K562 (cell line): ENCODE data around the gene FARP1. TPM values are rescaled to one million over a fixed set of nuclear protein-coding genes. Genes with fewer than 3 reads are reported as not detected.

Experiments
- ATAC-seq: fragments of 200-7000 bp; cut with Tn5 transposase; 3 replicates; pipeline ENCODE4 v1.9.1; 2020; ENCODE audit warnings: moderate library complexity
- BruUV-seq: library from RNA; stranded (reverse); fragments of 400-500 nt; replicated peaks from 2 replicates; lab custom pipeline; 2021; lab: Mats Ljungman, UMichigan
- CTCF ChIA-PET: fragments of 300-600 bp; formaldehyde crosslinking; extraction: SDS; loops from one replicate; lab custom pipeline; 2021; ENCODE audit warnings: low intra/inter-chr PET ratio; lab: Yijun Ruan, JAX
- POLR2A ChIA-PET: fragments of 300-600, 350-650 bp; sonication (Branson Sonifier 250); formaldehyde crosslinking; extraction: SDS; loops from one replicate; lab custom pipeline; 2021; ENCODE audit warnings: antibody characterized with exemption, inconsistent platforms; lab: Yijun Ruan, JAX
- DNase-seq, 4 experiments: peaks; one replicate each; pipeline versions ENCODE4 v3.0.0 to v3.0.0-alpha.2; 2011 to 2018; ENCODE audit warnings: low spot score in 3 of 4, mixed read lengths in 3 of 4; ENCODE audit errors: extremely low read depth in 1 of 4
- FAIRE-seq: peaks from 2 replicates; lab custom pipeline; 2011; peaks lifted over from hg19 to GRCh38; lab: Jason Lieb, UNC
- H2AFZ ChIP-seq: 2 replicates; pipeline ENCODE4 v1.6.0; 2011; ENCODE audit warnings: low read depth, low read length, control low read depth, inconsistent platforms
- H3K27ac ChIP-seq: fragments of 200-600 bp; 3 replicates; pipeline ENCODE4 v1.8.0; 2011; ENCODE audit warnings: low read depth, mild to moderate bottlenecking, control low read depth, inconsistent platforms, low read length, moderate library complexity, mixed read lengths; ENCODE audit errors: extremely low read depth
- H3K27me3 ChIP-seq, 2 experiments: fragments of 300-600 bp in 1 of 2; 2 replicates in 1 of 2; 3 replicates in 1 of 2; pipeline versions ENCODE4 v1.6.0 to v1.8.0; 2011; ENCODE audit warnings: inconsistent platforms in 2 of 2, low read length in 2 of 2, mild to moderate bottlenecking in 1 of 2, mixed read lengths in 1 of 2, moderate library complexity in 1 of 2; ENCODE audit not compliant: control insufficient read depth in 2 of 2, insufficient read depth in 2 of 2
- H3K36me3 ChIP-seq: fragments of 300-600 bp; 3 replicates; pipeline ENCODE4 v1.8.0; 2011; ENCODE audit warnings: mild to moderate bottlenecking, low read length, inconsistent platforms; ENCODE audit not compliant: control insufficient read depth, insufficient read depth
- H3K4me1 ChIP-seq, 2 experiments: fragments of 200-600 bp in 1 of 2; replicated peaks in 1 of 2; 2 replicates in 1 of 2; 3 replicates in 1 of 2; pipeline versions ENCODE4 v1.5.1 to v1.8.0; 2011; ENCODE audit warnings: inconsistent platforms in 2 of 2, low read length in 2 of 2, mild to moderate bottlenecking in 1 of 2, mixed read lengths in 1 of 2, moderate library complexity in 1 of 2; ENCODE audit not compliant: control insufficient read depth in 2 of 2, insufficient read depth in 2 of 2
- H3K4me2 ChIP-seq: 2 replicates; pipeline ENCODE4 v1.6.1; 2011; ENCODE audit warnings: low read length, control low read depth, inconsistent platforms, mixed read lengths; ENCODE audit not compliant: insufficient read depth
- H3K4me3 ChIP-seq: fragments of 200-600 bp; sonication (generic), shearing (Covaris generic); 2 replicates; pipeline ENCODE4 v1.5.1; 2016; ENCODE audit warnings: control low read depth, inconsistent platforms
- H3K79me2 ChIP-seq: fragments of 200-600 bp; 3 replicates; pipeline ENCODE4 v1.8.0; 2011; ENCODE audit warnings: low read length, inconsistent platforms; ENCODE audit not compliant: control insufficient read depth, insufficient read depth
- H3K9ac ChIP-seq, 2 experiments: 2 replicates each; pipeline versions ENCODE4 v1.6.0 to v1.6.1; 2011; ENCODE audit warnings: low read depth in 2 of 2, low read length in 2 of 2, control low read depth in 1 of 2, inconsistent platforms in 1 of 2, mild to moderate bottlenecking in 1 of 2, mixed read lengths in 1 of 2; ENCODE audit not compliant: insufficient read depth in 1 of 2
- H3K9me1 ChIP-seq: one replicate; pipeline ENCODE4 v1.6.0; 2011; ENCODE audit warnings: inconsistent platforms, mild to moderate bottlenecking, low read length, moderate library complexity; ENCODE audit not compliant: control insufficient read depth, insufficient read depth
- H3K9me3 ChIP-seq: replicated peaks from 2 replicates; pipeline ENCODE4 v1.5.1; 2011; ENCODE audit warnings: low read depth, low read length, inconsistent platforms; ENCODE audit not compliant: control insufficient read depth, insufficient read depth
- H4K20me1 ChIP-seq: replicated peaks from 2 replicates; pipeline ENCODE4 v1.6.1; 2011; ENCODE audit warnings: low read length, inconsistent platforms, mixed read lengths; ENCODE audit not compliant: control insufficient read depth, insufficient read depth
- E2F1 ChIP-seq: sonication (generic); formaldehyde crosslinking; IDR thresholded peaks from 2 replicates; pipeline ENCODE4 v1.8.1; 2023; ENCODE audit warnings: mild to moderate bottlenecking, missing genetic modification reagents, moderate library complexity
- EP400 ChIP-seq: fragments of 450-650 bp; IDR thresholded peaks from 2 replicates; pipeline ENCODE4 v1.6.1; 2017; ENCODE audit warnings: antibody characterized with exemption, mild to moderate bottlenecking, moderate library complexity
- ETV6 ChIP-seq, 3 experiments: fragments of 150-350 bp in 1 of 3; sonication (generic) in 1 of 3; formaldehyde crosslinking in 1 of 3; IDR thresholded peaks; 2 replicates each; pipeline versions ENCODE4 v1.6.1 to v1.8.0; 2014 to 2022; ENCODE audit warnings: borderline replicate concordance in 2 of 3, low read depth in 2 of 3, antibody characterized with exemption in 1 of 3, low read length in 1 of 3, mild to moderate bottlenecking in 1 of 3, missing genetic modification reagents in 1 of 3
- HDAC6 ChIP-seq: IDR thresholded peaks from 2 replicates; pipeline ENCODE4 v1.6.1; 2012; ENCODE audit warnings: low read depth, mild to moderate bottlenecking, control low read depth, inconsistent platforms, low read length, moderate library complexity
- HDGF ChIP-seq: fragments of 450-650 bp; IDR thresholded peaks from 2 replicates; pipeline ENCODE4 v1.6.1; 2016
- MAFG ChIP-seq: fragments of 450-650 bp; conservative IDR thresholded peaks from 2 replicates; pipeline ENCODE4 v1.6.1; 2016; ENCODE audit warnings: missing genetic modification characterization, missing compliant biosample characterization
- MLX ChIP-seq, 2 experiments: fragments of 450-650 bp in 1 of 2; sonication (generic) in 1 of 2; formaldehyde crosslinking; conservative IDR thresholded peaks; 2 replicates each; pipeline versions ENCODE4 v1.4.0 to v1.8.1; 2020 to 2022; ENCODE audit warnings: mild to moderate bottlenecking in 1 of 2, missing genetic modification reagents in 1 of 2
- NEUROD1 ChIP-seq: fragments of 150-350 bp; IDR thresholded peaks from 2 replicates; pipeline ENCODE4 v1.6.1; 2014; ENCODE audit warnings: borderline replicate concordance, low read length, low read depth; ENCODE audit not compliant: partially characterized antibody
- NFE2 ChIP-seq: IDR thresholded peaks from 2 replicates; pipeline ENCODE4 v1.6.1; 2014; ENCODE audit warnings: antibody characterized with exemption, low read depth
- NFE2L1 ChIP-seq: fragments of 450-650 bp; IDR thresholded peaks from 2 replicates; pipeline ENCODE4 v1.6.1; 2016; ENCODE audit warnings: missing genetic modification characterization, low read depth, mild to moderate bottlenecking, missing compliant biosample characterization, moderate library complexity, borderline replicate concordance
- NR2F6 ChIP-seq: fragments of 450-650 bp; formaldehyde crosslinking; IDR thresholded peaks from 2 replicates; pipeline ENCODE4 v1.4.0; 2020; ENCODE audit warnings: mild to moderate bottlenecking
- RFX5 ChIP-seq: IDR thresholded peaks from 2 replicates; pipeline ENCODE4 v1.6.1; 2011; ENCODE audit warnings: low read depth, mild to moderate bottlenecking, improper control_type of control experiment, low read length
- SRF ChIP-seq, 2 experiments: fragments of 250-450, 450-650 bp in 1 of 2; sonication (Bioruptor Pico) in 1 of 2; sonication (generic) in 1 of 2; formaldehyde crosslinking; IDR thresholded peaks; 2 replicates each; pipeline versions ENCODE4 v1.5.0 to v1.5.1; 2020 to 2022; ENCODE audit warnings: mild to moderate bottlenecking in 1 of 2, missing genetic modification reagents in 1 of 2
- TCF3 ChIP-seq: sonication (generic); formaldehyde crosslinking; IDR thresholded peaks from 2 replicates; pipeline ENCODE4 v1.4.0; 2020; ENCODE audit warnings: mild to moderate bottlenecking, missing genetic modification reagents
- ZBED1 ChIP-seq: IDR thresholded peaks from 2 replicates; pipeline ENCODE4 v1.6.1; 2014
- ZNF143 ChIP-seq: sonication (generic); formaldehyde crosslinking; IDR thresholded peaks from 2 replicates; pipeline ENCODE4 v1.9.0; 2022; ENCODE audit warnings: mild to moderate bottlenecking, missing genetic modification reagents
- ZNF282 ChIP-seq: sonication (generic); formaldehyde crosslinking; IDR thresholded peaks from 2 replicates; pipeline ENCODE4 v1.8.1; 2023; ENCODE audit warnings: missing genetic modification reagents
- ZNF316 ChIP-seq: fragments of 450-650 bp; IDR thresholded peaks from 2 replicates; pipeline ENCODE4 v1.6.1; 2016
- ZNF354B ChIP-seq: fragments of 250-450 bp; sonication (Bioruptor Pico); IDR thresholded peaks from 2 replicates; pipeline ENCODE4 v1.4.0; 2020
- ZNF696 ChIP-seq: fragments of 250-450 bp; sonication (Bioruptor Pico); conservative IDR thresholded peaks from 2 replicates; pipeline ENCODE4 v1.4.0; 2020; ENCODE audit warnings: mild to moderate bottlenecking, moderate library complexity
- ZNF75A ChIP-seq: fragments of 450-650 bp; formaldehyde crosslinking; IDR thresholded peaks from 2 replicates; pipeline ENCODE4 v1.4.0; 2020; ENCODE audit warnings: mild to moderate bottlenecking
- WGBS: fragments of 100-300 bp; shearing (Covaris generic); methylation state at CpG from one replicate; pipeline ENCODE4 v1.1.6; 2016; ENCODE audit warnings: low coverage, mixed read lengths; ENCODE audit not compliant: insufficient coverage; ENCODE audit errors: missing lambda C conversion rate; 5-methylcytosine and 5-hydroxymethylcytosine counted together
- in situ Hi-C: fragments of 300-500 bp; cut with MboI; formaldehyde crosslinking; loops from 4 replicates; pipeline ENCODE4 v1.15.0; 2018; ENCODE audit warnings: inconsistent platforms, mixed read lengths
- intact Hi-C: fragments of 100-400 bp; cut with micrococcal nuclease; formaldehyde crosslinking; loops from 2 replicates; pipeline ENCODE4 v1.14.2; 2022
- polyA plus RNA-seq, 8 experiments: library from polyadenylated mRNA; depleted of rRNA in 4 of 8; stranded (reverse) in 5 of 8; unstranded in 3 of 8; fragments of >200 nt; fragmentation: Nextera tagmentation in 2 of 8; fragmentation: Illumina TruSeq in 1 of 8; extraction: Ambion mirVana in 2 of 8; extraction: Trizol in 1 of 8; gene quantifications; 2 replicates each; pipeline versions ENCODE4 v1.2.1 to v1.2.3, GENCODE V29; 2011 to 2014; ENCODE audit warnings: inconsistent platforms in 1 of 8, missing spikeins in 1 of 8
- total RNA-seq, 7 experiments: library from RNA; depleted of rRNA in 6 of 7; stranded (reverse); fragments of >200 nt in 6 of 7; fragmentation: Illumina TruSeq in 2 of 7; extraction: Trizol in 2 of 7; gene quantifications; 2 replicates each; pipeline versions ENCODE4 v1.2.1 to v1.2.3, GENCODE V29; 2011 to 2021; ENCODE audit warnings: low replicate concordance in 1 of 7

The FARP1 gene
- total and polyA plus RNA-seq, 9 of the 15 experiments (the other 6 are each of a cell fraction or from before 2014, with no cell fraction given): 0.03 to 0.29 (median 0.05) TPM; not detected in 3

- no TSS peak for BruUV-seq
- 0% methylated on average over 5 of the region's 5 CpGs for whole genome bisulfite sequencing
- no peak for TF ChIP-seq SRF (CRISPR knock-in tag; IDR thresholded peaks at IDR 0.05)
- TF ChIP-seq ZNF75A (CRISPR knock-in tag): no peak
- TF ChIP-seq ZNF143 (CRISPR knock-in tag): no peak
- no peak for TF ChIP-seq ZNF282 (CRISPR knock-in tag)
- TF ChIP-seq NR2F6: no peak
- no peak for TF ChIP-seq HDGF
- TF ChIP-seq ZNF354B: no peak
- no peak for TF ChIP-seq E2F1 (CRISPR knock-in tag)
- TF ChIP-seq NFE2: peak; percentile 55
- no peak for TF ChIP-seq ZBED1
- TF ChIP-seq TCF3 (CRISPR knock-in tag): no peak
- peak; percentile 59 for TF ChIP-seq MAFG (tag)
- TF ChIP-seq MLX (CRISPR knock-in tag; conservative IDR thresholded peaks at IDR 0.05): no peak
- no peak for TF ChIP-seq HDAC6
- peak; percentile 15; the same call in 1 of the 2 replicates for TF ChIP-seq ZNF316
- no peak for TF ChIP-seq ZNF696 (CRISPR knock-in tag)
- TF ChIP-seq EP400: no peak
- peak; percentile 29; the same call in 1 of the 2 replicates for TF ChIP-seq NFE2L1 (tag)
- TF ChIP-seq RFX5: no peak
- TF ChIP-seq ETV6 (IDR thresholded peaks at IDR 0.05; ENCODE audit: borderline replicate concordance in 1 of 2, low read depth in 2 of 2, low read length in 1 of 2): no peak
- TF ChIP-seq ETV6 (CRISPR knock-in tag; IDR thresholded peaks at IDR 0.05; ENCODE audit: borderline replicate concordance): no peak
- TF ChIP-seq NEUROD1: no peak
Observed at GRCh38 chr13:98332691-98333090, 189.8 kb downstream of the FARP1 start.

More at GRCh38 chr13:98332691-98333090, 189.8 kb downstream of the FARP1 start:
- Histone ChIP-seq H3K9ac (no peak overlapping the region), H2AFZ (no peak overlapping the region), H3K9me3 (no peaks in the 10 kb centered on the region), H4K20me1 (no peaks in the 10 kb centered on the region), H3K9me1 (no peaks in the 10 kb centered on the region), H3K4me2 (no peak overlapping the region), H3K79me2 (no peaks in the 10 kb centered on the region), H3K4me3 (no peak overlapping the region), H3K27ac (no peak overlapping the region), H3K27me3 (peaks cover 0 to 23% of the 10 kb centered on the region in 2 experiments; a peak in 1 of 5 replicates), H3K36me3 (no peaks in the 10 kb centered on the region), H3K4me1 (no peaks in the 10 kb centered on the region; a peak in 1 of 5 replicates)
- ChIA-PET CTCF (no interaction called here), POLR2A (no interaction called here)
- ATAC-seq: no peak
- intact Hi-C loops: no loop called here
- in situ Hi-C loops: no loop called here
- no peak for FAIRE-seq
- no peak for DNase-seq
